Smooth muscle cell (in vitro differentiated cells): ENCODE results near the gene TENT5A. TPM values are rescaled to one million over a fixed set of nuclear protein-coding genes. Genes with fewer than 3 reads are reported as not detected.

Experiments used
- DNase-seq: peaks from one replicate; lab custom pipeline; 2025; ENCODE audit not compliant: unreplicated experiment; lab: John Stamatoyannopoulos, UW
- H2AFZ ChIP-seq: fragments of 200-600 bp; sonication (generic); 2 replicates; pipeline ENCODE4 v1.6.0; 2016; ENCODE audit warnings: antibody characterized with exemption, low read depth, mild to moderate bottlenecking
- H3F3A ChIP-seq: fragments of 200-600 bp; sonication (generic); 2 replicates; pipeline ENCODE4 v1.6.0; 2017; ENCODE audit warnings: antibody characterized with exemption, low read depth
- H3K27ac ChIP-seq: fragments of 200-600 bp; sonication (generic); 2 replicates; pipeline ENCODE4 v1.5.1; 2016; ENCODE audit warnings: low read depth, mild to moderate bottlenecking
- H3K27me3 ChIP-seq: fragments of 200-600 bp; sonication (generic); 2 replicates; pipeline ENCODE4 v1.6.1; 2016; ENCODE audit warnings: low read depth, mild to moderate bottlenecking
- H3K36me3 ChIP-seq: fragments of 200-600 bp; sonication (generic); 2 replicates; pipeline ENCODE4 v1.5.1; 2016; ENCODE audit warnings: low read depth
- H3K4me1 ChIP-seq: fragments of 200-600 bp; sonication (generic); 2 replicates; pipeline ENCODE4 v1.5.1; 2016; ENCODE audit warnings: low read depth
- H3K4me2 ChIP-seq: fragments of 200-600 bp; sonication (generic); 2 replicates; pipeline ENCODE4 v1.6.0; 2016; ENCODE audit warnings: mild to moderate bottlenecking
- H3K4me3 ChIP-seq: fragments of 200-600 bp; sonication (generic); 2 replicates; pipeline ENCODE4 v1.5.1; 2016; ENCODE audit warnings: mild to moderate bottlenecking
- H3K79me2 ChIP-seq: fragments of 200-600 bp; sonication (generic); 2 replicates; pipeline ENCODE4 v1.6.0; 2016; ENCODE audit warnings: low read depth, mild to moderate bottlenecking
- H3K9ac ChIP-seq: fragments of 200-600 bp; sonication (generic); 2 replicates; pipeline ENCODE4 v1.6.0; 2016; ENCODE audit warnings: low read depth
- H3K9me3 ChIP-seq: fragments of 200-600 bp; sonication (generic); replicated peaks from 2 replicates; pipeline ENCODE4 v1.5.1; 2016; ENCODE audit warnings: low read depth
- H4K20me1 ChIP-seq: fragments of 200-600 bp; sonication (generic); 2 replicates; pipeline ENCODE4 v1.6.0; 2016; ENCODE audit warnings: low read depth
- CTCF ChIP-seq: fragments of 200-600 bp; sonication (generic); IDR thresholded peaks from 2 replicates; pipeline ENCODE4 v1.5.1; 2017; ENCODE audit warnings: borderline replicate concordance, mild to moderate bottlenecking, antibody characterized with exemption; ENCODE audit not compliant: insufficient read depth, poor library complexity, severe bottlenecking
- WGBS: methylation state at CpG from one replicate; pipeline ENCODE4 v1.1.7; 2016; ENCODE audit warnings: low lambda C conversion rate; 5-methylcytosine and 5-hydroxymethylcytosine counted together
- polyA plus RNA-seq: library from polyadenylated mRNA; unstranded; fragments of >200 nt; fragmentation: Nextera tagmentation; extraction: Ambion mirVana; gene quantifications from 2 replicates; pipeline ENCODE4 v1.2.1, GENCODE V29; 2016
- total RNA-seq: library from RNA; depleted of rRNA; stranded (reverse); fragments of >200 nt; gene quantifications from 2 replicates; pipeline ENCODE4 v1.2.3, GENCODE V29; 2014

TENT5A gene
- total and polyA plus RNA-seq, 2 experiments from 2014 or later, result 123 to 151 TPM

GRCh38 chr6:81751388-81752083, 945 bp downstream of the TENT5A start:
- no peak for TF ChIP-seq CTCF
- no peak for DNase-seq
- Histone ChIP-seq H3F3A (peaks cover 6% of the 10 kb centered on the region), H2AFZ (peak overlapping the region; percentile 9), H3K9me3 (no peaks in the 10 kb centered on the region), H3K79me2 (peaks cover 59% of the 10 kb centered on the region), H3K9ac (peak overlapping the region; percentile 88), H3K36me3 (no peaks in the 10 kb centered on the region), H3K4me3 (peak overlapping the region; percentile 78), H4K20me1 (peaks cover 59% of the 10 kb centered on the region), H3K27me3 (no peaks in the 10 kb centered on the region), H3K4me1 (peaks cover 32% of the 10 kb centered on the region), H3K27ac (peak overlapping the region; percentile 98), H3K4me2 (peak overlapping the region; percentile 90)
- WGBS, result 6% methylated on average over 65 of the region's 65 CpGs

- Histone ChIP-seq H2AFZ (no peak overlapping the region), H3K27ac (peak overlapping the region; percentile 98), H3K36me3 (no peaks in the 10 kb centered on the region), H3K27me3 (no peaks in the 10 kb centered on the region), H3F3A (peaks cover 6% of the 10 kb centered on the region), H3K4me2 (peak overlapping the region; percentile 90), H3K4me1 (peaks cover 33% of the 10 kb centered on the region), H3K4me3 (peak overlapping the region; percentile 78), H3K9me3 (no peaks in the 10 kb centered on the region), H3K9ac (peak overlapping the region; percentile 88), H4K20me1 (peaks cover 66% of the 10 kb centered on the region), H3K79me2 (peaks cover 66% of the 10 kb centered on the region)
- DNase-seq, result no peak
- 9% methylated on average over 12 of the region's 12 CpGs for WGBS
- no peak for TF ChIP-seq CTCF
These were observed 1.6 kb downstream of the TENT5A start for GRCh38 chr6:81750681-81751387.

GRCh38 chr6:81750200-81750599, 2.3 kb downstream of the TENT5A start:
- peak overlapping the region; percentile 88 for H3K9ac ChIP-seq
- no peaks in the 10 kb centered on the region for H3K36me3 ChIP-seq
- 41% methylated on average over 5 of the region's 5 CpGs for WGBS
- H3K4me3 ChIP-seq, result peak overlapping the region; percentile 78
- H3K27me3 ChIP-seq, result no peaks in the 10 kb centered on the region
- H3K27ac ChIP-seq, result peak overlapping the region; percentile 98
- peak overlapping the region; percentile 90 for H3K4me2 ChIP-seq
- H4K20me1 ChIP-seq, result peaks cover 73% of the 10 kb centered on the region
- peaks cover 40% of the 10 kb centered on the region for H3K4me1 ChIP-seq
- H3F3A ChIP-seq, result peaks cover 4% of the 10 kb centered on the region
- no peaks in the 10 kb centered on the region for H3K9me3 ChIP-seq
- no peak overlapping the region for H2AFZ ChIP-seq
- TF ChIP-seq CTCF, result peak; percentile 1
- peaks cover 69% of the 10 kb centered on the region for H3K79me2 ChIP-seq
- DNase-seq, result no peak
